Body of pancreas (tissue), 4 donors: ENCODE measurements around the gene RAB40AL. TPM values are rescaled to one million over a fixed set of nuclear protein-coding genes. Genes with fewer than 3 reads are reported as not detected.

Experiments
- ATAC-seq: fragments of 150-250 bp; one replicate; pipeline ENCODE4 v1.9.1; 2016
- DNase-seq, 4 donors: peaks; one replicate each; pipeline ENCODE4 v3.0.0-alpha.2; 2019
- H3K27ac ChIP-seq, 4 donors: fragments of 200-600 bp; sonication (generic); 1 replicate in 3 of 4; 2 replicates in 1 of 4; pipeline versions ENCODE4 v1.5.1 to v1.6.1; 2016 to 2019; ENCODE audit warnings: mild to moderate bottlenecking in 1 of 4, mixed read lengths in 1 of 4, moderate library complexity in 1 of 4
- H3K27me3 ChIP-seq, 2 donors: fragments of 200-600 bp; sonication (generic); one replicate each; pipeline ENCODE4 v1.6.0; 2016; ENCODE audit warnings: mild to moderate bottlenecking in 1 of 2
- H3K36me3 ChIP-seq, 2 donors: fragments of 200-600 bp; sonication (generic); replicated peaks in 1 of 2; 2 replicates each; pipeline ENCODE4 v1.5.1; 2016; ENCODE audit warnings: low read depth in 2 of 2; ENCODE audit not compliant: insufficient read depth in 1 of 2
- H3K4me1 ChIP-seq: fragments of 200-600 bp; sonication (generic); one replicate; pipeline ENCODE4 v1.6.0; 2016
- H3K4me3 ChIP-seq, 2 donors: fragments of 200-600 bp; sonication (generic); 1 replicate in 1 of 2; 2 replicates in 1 of 2; pipeline ENCODE4 v1.5.1; 2016 to 2019
- H3K9me3 ChIP-seq, 3 donors: fragments of 200-600 bp; sonication (generic); 1 replicate in 2 of 3; 2 replicates in 1 of 3; pipeline ENCODE4 v1.5.1; 2016
- POLR2A ChIP-seq, 3 donors: fragments of 450-650 bp; IDR thresholded peaks; one replicate each; pipeline ENCODE4 v1.6.1; 2016; ENCODE audit warnings: antibody characterized with exemption in 3 of 3, mild to moderate bottlenecking in 2 of 3
- WGBS, 2 donors: methylation state at CpG; one replicate each; pipeline ENCODE4 v1.1.5; 2017; 5-methylcytosine and 5-hydroxymethylcytosine counted together
- intact Hi-C: fragments of 100-400 bp; cut with DNase I; formaldehyde crosslinking; loops from one replicate; pipeline ENCODE4 v1.15.1; 2023
- total RNA-seq, 2 donors: library from RNA; depleted of rRNA; stranded (reverse); fragments of >200 nt; gene quantifications; one replicate each; pipeline ENCODE4 v1.1.0, GENCODE V29; 2016
- TF ChIP-seq, protein P1 (sequence below), 7 experiments: fragments of 450-650 bp in 4 of 7; fragments of 200-600 bp in 3 of 7; sonication (generic) in 3 of 7; IDR thresholded peaks; one replicate each; pipeline ENCODE4 v1.5.1; 2016 to 2019; ENCODE audit warnings: antibody characterized with exemption in 7 of 7

RAB40AL gene
- total RNA-seq, 2 donors from 2014 or later, result 1.3 to 8.2 TPM

- TF ChIP-seq, protein P1, sequence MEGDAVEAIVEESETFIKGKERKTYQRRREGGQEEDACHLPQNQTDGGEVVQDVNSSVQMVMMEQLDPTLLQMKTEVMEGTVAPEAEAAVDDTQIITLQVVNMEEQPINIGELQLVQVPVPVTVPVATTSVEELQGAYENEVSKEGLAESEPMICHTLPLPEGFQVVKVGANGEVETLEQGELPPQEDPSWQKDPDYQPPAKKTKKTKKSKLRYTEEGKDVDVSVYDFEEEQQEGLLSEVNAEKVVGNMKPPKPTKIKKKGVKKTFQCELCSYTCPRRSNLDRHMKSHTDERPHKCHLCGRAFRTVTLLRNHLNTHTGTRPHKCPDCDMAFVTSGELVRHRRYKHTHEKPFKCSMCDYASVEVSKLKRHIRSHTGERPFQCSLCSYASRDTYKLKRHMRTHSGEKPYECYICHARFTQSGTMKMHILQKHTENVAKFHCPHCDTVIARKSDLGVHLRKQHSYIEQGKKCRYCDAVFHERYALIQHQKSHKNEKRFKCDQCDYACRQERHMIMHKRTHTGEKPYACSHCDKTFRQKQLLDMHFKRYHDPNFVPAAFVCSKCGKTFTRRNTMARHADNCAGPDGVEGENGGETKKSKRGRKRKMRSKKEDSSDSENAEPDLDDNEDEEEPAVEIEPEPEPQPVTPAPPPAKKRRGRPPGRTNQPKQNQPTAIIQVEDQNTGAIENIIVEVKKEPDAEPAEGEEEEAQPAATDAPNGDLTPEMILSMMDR (IDR thresholded peaks at IDR 0.05), result no peak
- no peak for TF ChIP-seq POLR2A (IDR thresholded peaks at IDR 0.05)
- H3K36me3 ChIP-seq, result no peaks in the 10 kb centered on the region
- no peaks in the 10 kb centered on the region for H3K9me3 ChIP-seq
- DNase-seq (no peak), ATAC-seq (no peak)
- intact Hi-C loops, result no loop called here
- H3K27ac ChIP-seq, result no peak overlapping the region
- no peak overlapping the region for H3K4me3 ChIP-seq
- no peaks in the 10 kb centered on the region for H3K4me1 ChIP-seq
- 58 to 68% methylated on average over 2 of the region's 2 CpGs for WGBS, 2 donors
- H3K27me3 ChIP-seq, result no peaks in the 10 kb centered on the region
These were observed 5.9 kb upstream of the RAB40AL start for GRCh38 chrX:102930990-102931756.

DNA sequence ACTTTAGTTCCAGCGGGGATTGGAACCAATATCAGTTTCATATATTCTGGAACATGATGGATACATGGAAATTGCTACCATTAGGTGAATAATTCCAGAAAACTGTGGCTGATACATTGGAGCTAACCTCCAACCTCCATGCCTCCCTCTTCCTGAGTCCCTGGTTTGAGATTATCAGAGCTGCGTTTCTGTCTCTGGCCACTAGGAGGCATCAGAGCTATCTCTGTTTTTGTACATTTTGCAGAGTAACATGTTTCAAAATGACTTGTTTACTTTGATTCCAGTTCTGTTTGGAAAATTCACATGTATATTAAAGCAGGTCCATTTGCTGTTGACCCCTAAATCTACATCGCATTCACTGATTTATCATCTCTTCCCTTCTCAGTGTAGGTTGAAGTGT lies 2.4 kb upstream of the RAB40AL start:
- no peak overlapping the region for H3K4me3 ChIP-seq
- WGBS, 2 donors, result 53 to 63% methylated on average over 3 of the region's 3 CpGs
- intact Hi-C loops, result no loop called here
- TF ChIP-seq, protein P1 (IDR thresholded peaks at IDR 0.05), result peak; percentile 40 to 58 (median 47)
- no peak for TF ChIP-seq POLR2A (IDR thresholded peaks at IDR 0.05)
- H3K9me3 ChIP-seq, result no peaks in the 10 kb centered on the region
- peak; percentile 24 to 58 (median 30) for DNase-seq
- H3K27me3 ChIP-seq, result no peaks in the 10 kb centered on the region
- H3K4me1 ChIP-seq, result no peaks in the 10 kb centered on the region
- no peak for ATAC-seq
- H3K27ac ChIP-seq, result no peak overlapping the region
- H3K36me3 ChIP-seq, result no peaks in the 10 kb centered on the region

DNA sequence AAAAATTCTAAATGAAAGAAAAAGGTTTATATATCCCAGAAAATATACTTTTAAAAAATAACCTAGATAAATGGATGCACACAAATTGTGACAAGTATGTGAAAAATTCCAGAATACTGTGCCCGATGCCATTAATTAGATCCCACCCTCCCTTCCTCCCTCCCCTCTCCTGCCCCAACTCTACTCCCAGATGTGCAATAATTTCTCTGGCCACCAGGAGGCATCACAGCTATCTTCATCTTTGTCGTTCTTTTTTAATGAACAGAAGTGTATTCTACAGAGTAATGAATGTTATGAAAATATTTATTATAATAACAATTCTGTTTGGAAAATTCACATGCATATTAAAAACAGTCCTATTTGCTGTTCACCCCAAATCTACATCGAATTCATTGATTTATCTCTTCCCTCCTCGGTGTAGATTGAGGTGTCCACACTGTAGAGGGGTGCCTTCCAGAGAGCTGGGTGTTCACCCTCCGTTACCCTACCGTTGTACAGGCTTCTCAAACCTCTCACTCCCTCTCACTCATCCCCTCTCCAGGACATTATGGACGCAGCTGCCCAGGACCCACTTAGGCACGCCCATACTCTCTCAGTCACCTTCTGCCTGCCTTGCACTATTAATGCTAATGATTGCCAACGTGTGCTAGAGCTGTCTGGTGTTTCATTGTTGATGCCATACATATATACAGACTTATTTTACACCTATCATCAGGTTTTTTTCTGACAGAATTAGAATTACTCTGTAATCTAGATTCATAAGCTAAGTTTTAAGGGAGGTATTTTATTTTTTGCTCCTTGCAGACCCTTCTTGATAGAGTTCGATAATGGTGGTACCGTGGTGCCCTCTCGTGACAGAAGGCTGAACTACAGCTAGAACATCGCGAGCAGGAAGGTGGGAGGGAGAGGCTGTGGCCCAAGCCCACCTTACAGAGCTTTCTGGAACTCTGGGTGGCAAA lies 14.1 kb downstream of the RAB40AL start:
- H3K27ac ChIP-seq, result no peak overlapping the region
- WGBS, 2 donors, result 1 to 3% methylated on average over 13 to 14 of the region's 14 CpGs
- H3K36me3 ChIP-seq, result no peaks in the 10 kb centered on the region
- H3K27me3 ChIP-seq, result no peaks in the 10 kb centered on the region
- intact Hi-C loops, result no loop called here
- DNase-seq, result peak; percentile 46 to 77 (median 57)
- no peaks in the 10 kb centered on the region for H3K4me1 ChIP-seq
- H3K9me3 ChIP-seq, result no peaks in the 10 kb centered on the region
- ATAC-seq, result peak; percentile 66
- H3K4me3 ChIP-seq, result no peak overlapping the region
- no peak for TF ChIP-seq POLR2A (IDR thresholded peaks at IDR 0.05)
- TF ChIP-seq, protein P1 (IDR thresholded peaks at IDR 0.05), result peak; percentile 32 to 60 (median 47)

DNA sequence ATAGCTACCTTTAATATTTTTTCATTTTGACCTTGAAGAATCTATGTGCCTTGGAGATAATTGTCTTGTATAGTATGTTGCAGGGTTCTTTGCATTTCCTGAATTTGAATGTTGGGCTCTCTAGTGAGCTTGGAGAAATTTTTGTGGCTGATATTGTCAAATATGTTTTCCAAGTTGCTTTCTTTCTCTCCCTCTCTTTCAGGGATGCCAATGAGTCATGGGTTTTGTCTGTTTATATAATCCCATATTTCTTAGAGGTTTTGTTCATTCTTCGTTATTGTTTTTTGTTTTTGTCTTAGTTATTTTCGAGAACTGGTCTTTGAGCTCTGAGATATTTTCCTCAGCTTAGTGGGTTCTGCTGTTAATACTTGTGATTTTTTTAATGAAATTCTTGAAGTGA lies 20.7 kb downstream of the RAB40AL start:
- ATAC-seq (no peak), DNase-seq (no peak)
- H3K9me3 ChIP-seq, result no peaks in the 10 kb centered on the region
- H3K27ac ChIP-seq, result no peak overlapping the region
- H3K4me3 ChIP-seq, result no peak overlapping the region
- intact Hi-C loops, result no loop called here
- H3K4me1 ChIP-seq, result peaks cover 19% of the 10 kb centered on the region
- H3K27me3 ChIP-seq, result no peaks in the 10 kb centered on the region
- TF ChIP-seq POLR2A (IDR thresholded peaks at IDR 0.05), result no peak
- TF ChIP-seq, protein P1 (IDR thresholded peaks at IDR 0.05), result no peak
- H3K36me3 ChIP-seq, result no peaks in the 10 kb centered on the region
- 84 to 91% methylated on average over 2 of the region's 2 CpGs for WGBS, 2 donors
